Measurements from ENCODE around the gene OR4K2. TPM values are rescaled to one million over a fixed set of nuclear protein-coding genes. Genes with fewer than 3 reads are reported as not detected.

The OR4K2 gene
- total RNA-seq, 4 donors from 2014 or later, result 0.63 TPM; not detected in 3

- no peak within 1 kb of the TSS for H3K4me3 ChIP-seq
- no peaks in the 10 kb centered on the region for H3K9me3 ChIP-seq
- H3K27me3 ChIP-seq, result no peaks in the 10 kb centered on the region
- H3K36me3 ChIP-seq, result no peaks in the 10 kb centered on the region
- H3K27ac ChIP-seq, result no peak within 1 kb of the TSS
- TF ChIP-seq CTCF (IDR thresholded peaks at IDR 0.05) (no peak), POLR2A (IDR thresholded peaks at IDR 0.05) (no peak), EP300 (IDR thresholded peaks at IDR 0.05) (no peak)
- no peak for DNase-seq (ENCODE audit: low spot score in 2 of 2)
- H3K4me1 ChIP-seq, result no peaks in the 10 kb centered on the region
Measured at GRCh38 chr14:19920021-19920657, 45.2 kb downstream of the OR4K2 start, which contains the start of gene OR4K5. OR4K5 (plus strand) TSS chr14:19920607; CDS start chr14:19920607, 0 bp downstream.

- no peaks in the 10 kb centered on the region for H3K9me3 ChIP-seq
- no peak within 1 kb of the TSS for H3K4me3 ChIP-seq
- H3K27me3 ChIP-seq, result no peaks in the 10 kb centered on the region
- TF ChIP-seq POLR2A (IDR thresholded peaks at IDR 0.05) (no peak), CTCF (IDR thresholded peaks at IDR 0.05) (no peak), EP300 (IDR thresholded peaks at IDR 0.05) (no peak)
- 64 to 68% methylated on average over 3 of the region's 3 CpGs for WGBS, 2 donors
- no peak for DNase-seq (ENCODE audit: low spot score in 2 of 2)
- no peak within 1 kb of the TSS for H3K27ac ChIP-seq
- no peaks in the 10 kb centered on the region for H3K36me3 ChIP-seq
- H3K4me1 ChIP-seq, result no peaks in the 10 kb centered on the region
Measured at GRCh38 chr14:19930617-19931016, 55.7 kb downstream of the OR4K2 start, which contains the start of gene OR4K1. OR4K1 (plus strand) TSS chr14:19930917; CDS start chr14:19935667, 4,750 bp downstream.

Other genes with a start within 250 kb of the OR4K2 start
- gene OR11H2, start 161.3 kb upstream of the OR4K2 start, total RNA-seq, result not detected
- not detected for gene OR4Q3, start 131.6 kb upstream of the OR4K2 start, total RNA-seq
- gene OR4M1, start 101.6 kb upstream of the OR4K2 start, total RNA-seq, result not detected
- gene OR4N2, start 71.4 kb upstream of the OR4K2 start, total RNA-seq, result not detected
- gene OR4K5, start 45.5 kb downstream of the OR4K2 start, total RNA-seq, result not detected
- gene OR4K1, start 55.8 kb downstream of the OR4K2 start, total RNA-seq, result not detected
- not detected for gene OR4K15, start 100.4 kb downstream of the OR4K2 start, total RNA-seq
- gene OR4Q2, start 127.0 kb downstream of the OR4K2 start, total RNA-seq, result not detected
- not detected for gene OR4K14, start 144.2 kb downstream of the OR4K2 start, total RNA-seq
- gene OR4K13, start 160.9 kb downstream of the OR4K2 start, total RNA-seq, result not detected
- gene OR4L1, start 184.9 kb downstream of the OR4K2 start, total RNA-seq, result not detected
- not detected for gene OR4K17, start 235.6 kb downstream of the OR4K2 start, total RNA-seq